GM12864 (cell line): ENCODE measurements around the gene TCF19.
"Not testable (repeated sequence)": the region's sequence is repeated elsewhere in the genome, so short reads cannot be mapped to it uniquely, and the experiment has no call there.

ENCODE experiments used
- DNase-seq: peaks from one replicate; pipeline ENCODE4 v3.0.0-alpha.2; 2011; ENCODE audit warnings: low read depth
- H3K4me3 ChIP-seq: 2 replicates; pipeline ENCODE4 v1.5.1; 2011; ENCODE audit warnings: mild to moderate bottlenecking, low read depth, low read length, control low read depth
- CTCF ChIP-seq: IDR thresholded peaks from 2 replicates; pipeline ENCODE4 v1.5.1; 2011; ENCODE audit warnings: low read depth, mild to moderate bottlenecking, moderate library complexity, low read length, control low read depth, inconsistent platforms; ENCODE audit errors: missing control alignments

Gene TCF19

DNA sequence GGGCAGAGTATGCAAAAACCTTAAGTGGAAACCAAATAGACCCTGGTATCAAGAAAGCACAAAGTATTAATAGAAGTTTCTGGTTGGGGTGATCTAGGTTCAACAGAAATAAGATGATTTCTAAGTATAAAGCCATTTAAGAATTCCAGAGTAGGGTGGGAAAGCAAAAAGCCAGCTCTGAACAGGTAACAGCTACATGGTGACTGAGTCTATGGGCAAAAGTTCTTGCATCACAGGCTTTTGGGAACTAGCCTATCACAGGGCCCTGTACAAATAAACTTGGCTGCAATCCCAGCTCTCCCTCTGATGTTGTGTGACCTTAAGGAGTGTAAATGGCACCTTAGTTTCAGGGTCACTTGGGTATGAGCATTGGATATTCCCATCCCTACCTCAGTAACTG lies 5.5 kb downstream of the TCF19 start:
- TF ChIP-seq CTCF = no peak
- DNase-seq = no peak

DNA sequence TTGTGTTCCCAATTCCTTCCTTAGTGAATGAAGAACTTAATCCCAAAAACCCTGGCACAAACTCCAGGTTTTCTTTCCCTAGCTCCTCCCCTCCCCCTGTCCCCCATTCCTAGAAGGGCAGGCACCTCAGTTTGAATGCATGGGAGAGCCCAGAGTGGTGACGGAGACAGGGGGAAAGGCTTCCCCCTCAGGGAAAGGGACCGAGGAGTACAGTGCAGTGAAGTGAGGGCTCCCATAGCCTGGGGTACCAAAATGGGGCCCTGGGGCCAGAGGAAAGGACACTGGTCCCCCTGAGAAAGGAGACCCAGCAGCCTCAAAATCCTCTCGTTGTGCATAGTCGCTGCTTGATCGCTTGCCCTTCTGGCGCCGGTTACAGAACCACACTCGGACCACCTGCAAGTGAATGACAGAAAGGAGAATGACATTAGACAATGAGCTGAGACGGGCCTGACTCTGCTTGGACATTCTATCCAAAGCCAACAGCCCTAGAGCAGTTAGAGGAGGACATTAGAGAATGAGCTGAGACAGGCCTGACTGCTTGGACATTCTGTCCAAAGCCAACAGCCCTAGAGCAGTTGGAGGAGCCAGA lies 6.2 kb downstream of the TCF19 start:
- peak overlapping the region; percentile 36 for H3K4me3 ChIP-seq
- DNase-seq = not testable (repeated sequence)

More for the DNA sequence above, 5.5 kb downstream of the TCF19 start:
- no peak overlapping the region for H3K4me3 ChIP-seq

GRCh38 chr6:31165064-31165832 lies 6.9 kb downstream of the TCF19 start:
- DNase-seq = peak; percentile 68
- peak overlapping the region; percentile 36 for H3K4me3 ChIP-seq

DNA sequence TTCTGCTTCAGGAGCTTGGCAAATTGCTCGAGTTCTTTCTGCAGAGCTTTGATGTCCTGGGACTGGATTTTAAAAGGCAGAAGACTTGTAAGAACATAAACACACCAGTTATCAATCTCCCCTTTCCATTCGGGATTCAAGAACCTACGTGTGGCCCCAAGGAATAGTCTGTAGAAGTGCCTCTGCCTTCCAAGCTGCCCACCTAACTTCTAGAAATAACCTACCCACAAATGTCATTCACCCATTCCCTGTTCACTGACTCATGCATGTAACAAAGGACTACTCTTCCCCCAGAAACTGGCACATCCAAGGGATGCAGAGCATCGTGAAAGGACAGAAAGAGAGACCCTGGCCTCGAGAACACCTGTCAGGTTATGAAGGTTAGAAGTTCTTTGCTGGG lies 7.6 kb downstream of the TCF19 start:
- TF ChIP-seq CTCF = no peak
- DNase-seq = no peak
- no peak overlapping the region for H3K4me3 ChIP-seq

GRCh38 chr6:31168606-31169005 lies 10.2 kb downstream of the TCF19 start:
- no peak for DNase-seq
- no peak for TF ChIP-seq CTCF
- no peak overlapping the region for H3K4me3 ChIP-seq

- TF ChIP-seq CTCF = no peak
- no peak overlapping the region for H3K4me3 ChIP-seq
- no peak for DNase-seq
Measured at GRCh38 chr6:31169123-31169857, 10.9 kb downstream of the TCF19 start.

DNA sequence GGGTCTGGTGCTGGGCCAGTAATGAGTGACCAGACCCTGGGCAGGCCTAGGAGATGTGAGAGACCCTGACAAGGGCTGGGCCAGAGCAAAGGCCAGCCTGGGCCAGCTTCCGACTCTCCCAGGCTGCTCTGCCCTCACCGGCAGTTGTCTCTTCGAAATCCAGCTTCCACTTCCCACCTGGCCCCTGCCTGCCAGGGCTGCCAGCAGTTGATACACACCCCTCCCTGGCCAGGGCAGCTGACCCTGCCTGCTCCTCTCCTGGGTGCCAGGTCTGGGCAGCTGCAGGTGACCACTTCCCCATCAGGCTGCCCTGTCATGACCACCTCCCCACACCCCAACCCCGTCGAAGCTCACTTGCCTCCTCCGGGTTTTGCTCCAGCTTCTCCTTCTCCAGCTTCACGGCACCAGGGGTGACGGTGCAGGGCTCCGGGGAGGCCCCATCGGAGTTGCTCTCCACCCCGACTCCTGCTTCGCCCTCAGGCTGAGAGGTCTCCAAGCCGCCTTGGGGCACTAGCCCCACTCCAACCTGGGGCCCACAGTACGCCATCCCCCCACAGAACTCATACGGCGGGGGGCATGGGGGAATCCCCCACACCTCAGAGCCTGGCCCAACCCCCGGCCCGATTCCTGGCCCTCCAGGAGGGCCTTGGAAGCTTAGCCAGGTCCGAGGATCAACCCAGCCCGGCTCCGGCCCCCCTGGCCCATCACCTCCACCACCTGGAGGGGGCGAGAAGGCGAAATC lies 11.6 kb downstream of the TCF19 start:
- not testable (repeated sequence) for H3K4me3 ChIP-seq, DNase-seq

DNA sequence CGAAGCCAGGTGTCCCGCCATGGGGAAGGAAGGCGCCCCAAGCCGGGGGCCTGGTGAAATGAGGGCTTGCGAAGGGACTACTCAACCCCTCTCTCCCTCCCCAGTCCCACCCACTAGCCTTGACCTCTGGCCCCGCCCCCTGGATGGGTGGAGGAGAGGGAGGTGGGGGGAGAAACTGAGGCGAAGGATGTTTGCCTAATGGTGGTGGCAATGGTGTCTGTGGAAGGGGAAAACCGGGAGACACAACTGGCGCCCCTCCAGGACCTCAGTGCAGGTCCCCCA lies 12.2 kb downstream of the TCF19 start, which contains the start of gene POU5F1:
Gene POU5F1 (minus strand): TSS at position 83 of the 282 bp plus-strand sequence. CDS start 62 bp downstream, at position 21.
- no peak for TF ChIP-seq CTCF
- no peak within 1 kb of the TSS for H3K4me3 ChIP-seq
- no peak for DNase-seq
